Osteocyte (in vitro differentiated cells): ENCODE measurements around the gene POLG. TPM values are rescaled to one million over a fixed set of nuclear protein-coding genes. Genes with fewer than 3 reads are reported as not detected.

Experiments
- DNase-seq: peaks from one replicate; pipeline ENCODE4 v3.0.0; 2021; ENCODE audit warnings: mixed read lengths; ENCODE audit not compliant: unreplicated experiment; ENCODE audit errors: extremely low spot score
- H3K27ac Mint-ChIP-seq: one replicate; pipeline ENCODE4 v1.8.0; 2021; ENCODE audit warnings: mild to moderate bottlenecking, mixed read lengths; ENCODE audit not compliant: unreplicated experiment
- H3K27me3 Mint-ChIP-seq: one replicate; pipeline ENCODE4 v1.8.0; 2021; ENCODE audit warnings: mixed read lengths; ENCODE audit not compliant: unreplicated experiment
- H3K36me3 Mint-ChIP-seq: one replicate; pipeline ENCODE4 v1.8.0; 2021; ENCODE audit warnings: mixed read lengths; ENCODE audit not compliant: unreplicated experiment
- H3K4me1 Mint-ChIP-seq: one replicate; pipeline ENCODE4 v1.8.0; 2021; ENCODE audit warnings: mixed read lengths; ENCODE audit not compliant: unreplicated experiment
- H3K4me3 Mint-ChIP-seq: one replicate; pipeline ENCODE4 v1.8.0; 2021; ENCODE audit warnings: mild to moderate bottlenecking, moderate library complexity, mixed read lengths; ENCODE audit not compliant: unreplicated experiment
- H3K9me3 Mint-ChIP-seq: one replicate; pipeline ENCODE4 v1.8.0; 2021; ENCODE audit warnings: mixed read lengths; ENCODE audit not compliant: unreplicated experiment
- total RNA-seq: library from RNA; stranded (reverse); gene quantifications from 2 replicates; pipeline ENCODE4 v1.2.1, GENCODE V29; 2021
- TF ChIP-seq, protein P1 (sequence below): fragments of 200-600 bp; sonication (generic); IDR thresholded peaks from 2 replicates; pipeline ENCODE4 v1.5.0; 2021; ENCODE audit warnings: antibody characterized with exemption, mild to moderate bottlenecking, moderate library complexity

Gene POLG
- total RNA-seq, 1 donor from 2014 or later, result 60.8 TPM

DNA sequence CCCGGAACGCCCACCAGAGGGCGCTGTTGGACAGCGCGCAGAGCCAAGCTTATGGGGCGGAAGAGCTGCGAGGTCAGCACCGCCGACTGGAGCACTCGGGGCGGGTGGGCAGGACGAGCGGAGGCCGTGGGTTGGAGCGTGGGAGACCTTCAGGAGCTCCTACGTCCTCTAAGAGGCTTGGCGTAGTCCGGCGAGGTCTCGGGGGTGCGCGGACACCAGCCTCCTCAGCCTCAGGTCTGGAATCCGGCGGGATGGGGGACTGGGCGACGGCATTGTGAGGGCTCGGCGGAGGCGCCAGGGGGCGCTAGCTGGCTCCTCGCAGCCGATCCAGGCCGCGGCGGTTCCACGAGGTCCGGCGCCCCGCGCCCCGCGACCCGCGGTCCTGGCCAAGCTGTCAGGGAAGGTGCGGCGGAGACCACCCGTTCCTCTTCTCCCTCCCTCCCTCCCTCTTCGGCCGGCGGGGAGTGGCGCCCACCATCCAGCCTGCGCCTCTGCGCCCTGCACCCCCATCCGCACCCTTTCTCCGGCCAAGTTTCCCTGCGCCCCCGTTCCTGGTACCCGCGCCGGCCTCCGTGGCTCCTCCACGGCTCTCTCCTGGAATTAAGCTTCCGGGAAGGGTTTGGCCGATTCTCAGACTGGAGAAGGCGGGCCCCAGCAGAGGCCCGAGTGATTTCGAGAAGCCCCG is 24.3 kb upstream of the POLG start:
- DNase-seq, result peak; percentile 92
- no peaks in the 10 kb centered on the region for H3K9me3 Mint-ChIP-seq
- H3K4me1 Mint-ChIP-seq, result peaks cover 7% of the 10 kb centered on the region
- H3K4me3 Mint-ChIP-seq, result peak overlapping the region; percentile 78
- TF ChIP-seq, protein P1, sequence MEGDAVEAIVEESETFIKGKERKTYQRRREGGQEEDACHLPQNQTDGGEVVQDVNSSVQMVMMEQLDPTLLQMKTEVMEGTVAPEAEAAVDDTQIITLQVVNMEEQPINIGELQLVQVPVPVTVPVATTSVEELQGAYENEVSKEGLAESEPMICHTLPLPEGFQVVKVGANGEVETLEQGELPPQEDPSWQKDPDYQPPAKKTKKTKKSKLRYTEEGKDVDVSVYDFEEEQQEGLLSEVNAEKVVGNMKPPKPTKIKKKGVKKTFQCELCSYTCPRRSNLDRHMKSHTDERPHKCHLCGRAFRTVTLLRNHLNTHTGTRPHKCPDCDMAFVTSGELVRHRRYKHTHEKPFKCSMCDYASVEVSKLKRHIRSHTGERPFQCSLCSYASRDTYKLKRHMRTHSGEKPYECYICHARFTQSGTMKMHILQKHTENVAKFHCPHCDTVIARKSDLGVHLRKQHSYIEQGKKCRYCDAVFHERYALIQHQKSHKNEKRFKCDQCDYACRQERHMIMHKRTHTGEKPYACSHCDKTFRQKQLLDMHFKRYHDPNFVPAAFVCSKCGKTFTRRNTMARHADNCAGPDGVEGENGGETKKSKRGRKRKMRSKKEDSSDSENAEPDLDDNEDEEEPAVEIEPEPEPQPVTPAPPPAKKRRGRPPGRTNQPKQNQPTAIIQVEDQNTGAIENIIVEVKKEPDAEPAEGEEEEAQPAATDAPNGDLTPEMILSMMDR, result peak; percentile 96
- H3K27ac Mint-ChIP-seq, result no peak overlapping the region
- peaks cover 80% of the 10 kb centered on the region for H3K27me3 Mint-ChIP-seq
- no peaks in the 10 kb centered on the region for H3K36me3 Mint-ChIP-seq

DNA sequence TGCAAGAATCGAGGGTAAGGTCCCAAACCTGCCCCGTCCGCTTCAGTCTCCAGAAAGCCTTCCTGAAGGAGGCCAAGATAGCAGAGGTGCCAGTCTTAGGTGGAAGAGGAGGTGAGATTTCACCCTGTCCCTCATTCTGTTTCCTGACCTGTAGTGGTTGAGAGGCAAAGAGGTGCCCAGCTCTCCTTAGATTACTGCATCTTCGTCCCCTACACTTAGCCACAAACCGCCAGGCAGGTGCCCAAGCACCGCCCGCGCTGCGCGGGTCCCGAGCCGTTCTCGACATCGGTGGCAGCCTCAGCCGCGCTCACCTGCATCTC is 23.8 kb upstream of the POLG start:
- no peak overlapping the region for H3K4me3 Mint-ChIP-seq
- TF ChIP-seq, protein P1, result no peak
- H3K27ac Mint-ChIP-seq, result no peak overlapping the region
- no peaks in the 10 kb centered on the region for H3K9me3 Mint-ChIP-seq
- peaks cover 78% of the 10 kb centered on the region for H3K27me3 Mint-ChIP-seq
- peaks cover 7% of the 10 kb centered on the region for H3K4me1 Mint-ChIP-seq
- H3K36me3 Mint-ChIP-seq, result no peaks in the 10 kb centered on the region
- no peak for DNase-seq

DNA sequence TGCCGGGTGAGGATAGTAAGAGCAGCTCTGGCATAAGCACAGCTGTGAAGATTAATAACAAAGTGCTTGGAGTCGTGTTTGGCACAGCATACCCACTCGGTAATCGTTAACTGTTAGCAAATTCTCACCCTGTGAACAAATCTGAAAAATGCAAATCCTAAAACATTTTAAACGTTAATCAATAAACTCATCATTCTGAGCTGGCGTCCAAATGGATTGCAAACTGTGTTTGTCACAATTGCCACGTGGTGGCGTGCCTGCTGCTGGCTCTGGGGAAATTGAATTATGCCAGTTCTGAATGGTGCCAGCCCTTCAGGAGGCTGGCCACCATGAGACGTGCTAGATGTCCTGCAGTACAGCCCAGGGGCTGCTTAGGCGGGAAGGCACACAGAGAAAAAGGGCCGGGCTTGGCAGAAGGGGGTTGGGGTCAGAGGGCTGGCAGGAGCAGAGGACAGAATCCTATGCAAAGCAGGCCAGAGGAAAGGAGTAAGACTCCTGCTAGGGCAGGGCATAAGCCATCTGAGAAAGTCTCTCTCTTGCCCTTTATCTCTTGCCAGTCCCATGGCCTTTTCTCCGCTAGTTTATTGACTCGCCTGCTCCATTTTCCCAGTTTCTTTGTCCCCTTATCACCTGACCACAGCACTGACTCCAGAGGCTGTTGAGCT is 22.1 kb upstream of the POLG start:
- peaks cover 6% of the 10 kb centered on the region for H3K4me1 Mint-ChIP-seq
- TF ChIP-seq, protein P1, result peak; percentile 52
- H3K27me3 Mint-ChIP-seq, result peaks cover 77% of the 10 kb centered on the region
- no peaks in the 10 kb centered on the region for H3K9me3 Mint-ChIP-seq
- DNase-seq, result no peak
- H3K27ac Mint-ChIP-seq, result no peak overlapping the region
- H3K36me3 Mint-ChIP-seq, result no peaks in the 10 kb centered on the region
- H3K4me3 Mint-ChIP-seq, result no peak overlapping the region

DNA sequence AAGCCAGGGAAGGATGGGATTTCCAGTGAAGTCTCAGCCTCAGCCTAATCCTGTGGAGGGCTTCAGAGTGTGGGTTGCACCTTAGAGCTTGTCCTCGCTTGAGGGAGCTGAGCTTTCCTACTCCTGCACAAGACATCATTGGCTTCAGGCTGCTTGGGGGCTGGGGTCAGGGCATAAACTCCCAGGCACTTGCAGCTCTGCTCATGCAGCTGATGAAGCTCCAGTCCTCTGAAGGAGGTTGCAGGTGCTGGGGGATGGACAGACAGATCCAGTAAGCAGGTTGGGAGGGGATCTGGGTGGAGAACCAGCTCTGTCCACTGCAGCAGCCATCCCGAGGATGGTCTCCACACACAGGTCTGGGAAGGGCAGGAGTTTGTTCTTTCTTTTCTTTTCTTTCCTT is 19.4 kb upstream of the POLG start:
- Mint-ChIP-seq H3K27me3 (peaks cover 66% of the 10 kb centered on the region), H3K4me3 (no peak overlapping the region), H3K36me3 (no peaks in the 10 kb centered on the region), H3K4me1 (no peaks in the 10 kb centered on the region), H3K9me3 (no peaks in the 10 kb centered on the region), H3K27ac (no peak overlapping the region)
- TF ChIP-seq, protein P1, result no peak
- no peak for DNase-seq

DNA sequence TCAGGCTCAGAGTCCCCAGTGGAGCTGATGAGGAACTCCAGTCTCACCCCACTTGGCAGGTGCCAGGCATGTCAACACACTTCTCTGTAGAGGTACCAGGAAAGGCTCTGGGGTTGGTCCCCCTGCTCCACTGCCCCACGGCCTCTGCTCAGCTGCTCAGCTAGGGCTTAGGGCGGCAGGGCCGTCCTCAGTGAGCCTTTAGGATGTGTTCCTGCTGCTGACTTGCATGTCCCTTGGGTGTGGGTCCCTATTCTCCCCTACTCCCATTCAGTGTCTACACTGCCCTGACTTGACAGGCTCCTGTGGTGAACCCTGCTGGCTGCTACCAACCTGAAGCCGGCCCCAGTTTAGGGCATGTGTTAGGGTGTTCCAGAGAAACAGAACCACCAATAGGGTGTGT is 17.9 kb upstream of the POLG start:
- Mint-ChIP-seq H3K27me3 (peaks cover 60% of the 10 kb centered on the region), H3K4me1 (no peaks in the 10 kb centered on the region), H3K27ac (no peak overlapping the region), H3K4me3 (no peak overlapping the region), H3K9me3 (no peaks in the 10 kb centered on the region), H3K36me3 (no peaks in the 10 kb centered on the region)
- TF ChIP-seq, protein P1, result no peak
- DNase-seq, result no peak
